ENCODE data around the gene OGN.

DNA sequence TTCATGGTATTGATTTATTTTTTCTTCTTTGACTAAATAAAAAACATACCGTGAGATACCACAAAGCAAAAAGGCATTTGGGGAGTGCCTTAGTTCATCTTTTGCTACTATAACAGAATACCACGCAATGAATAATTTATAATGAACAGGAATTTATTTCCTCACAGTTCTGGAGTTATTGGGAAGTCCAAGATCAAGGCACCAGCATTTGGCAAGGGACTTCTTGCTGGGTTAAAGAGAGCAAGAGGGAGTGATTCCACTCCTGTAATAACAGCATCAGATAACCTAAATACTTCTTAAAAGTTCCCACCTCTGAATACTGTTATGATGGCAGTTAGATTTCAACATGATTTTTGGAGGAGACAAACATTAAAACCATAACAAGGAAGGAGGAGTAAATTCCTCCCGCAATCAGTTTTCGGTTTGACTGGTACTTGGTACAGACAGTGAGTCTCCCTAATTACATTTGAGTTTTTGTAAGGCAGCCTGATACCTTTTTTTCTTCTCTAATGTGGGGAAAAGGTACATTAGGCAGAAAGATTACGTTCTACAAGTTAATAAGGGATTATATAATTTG, 28.7 kb upstream of the OGN start:
- TF ChIP-seq, protein P1, sequence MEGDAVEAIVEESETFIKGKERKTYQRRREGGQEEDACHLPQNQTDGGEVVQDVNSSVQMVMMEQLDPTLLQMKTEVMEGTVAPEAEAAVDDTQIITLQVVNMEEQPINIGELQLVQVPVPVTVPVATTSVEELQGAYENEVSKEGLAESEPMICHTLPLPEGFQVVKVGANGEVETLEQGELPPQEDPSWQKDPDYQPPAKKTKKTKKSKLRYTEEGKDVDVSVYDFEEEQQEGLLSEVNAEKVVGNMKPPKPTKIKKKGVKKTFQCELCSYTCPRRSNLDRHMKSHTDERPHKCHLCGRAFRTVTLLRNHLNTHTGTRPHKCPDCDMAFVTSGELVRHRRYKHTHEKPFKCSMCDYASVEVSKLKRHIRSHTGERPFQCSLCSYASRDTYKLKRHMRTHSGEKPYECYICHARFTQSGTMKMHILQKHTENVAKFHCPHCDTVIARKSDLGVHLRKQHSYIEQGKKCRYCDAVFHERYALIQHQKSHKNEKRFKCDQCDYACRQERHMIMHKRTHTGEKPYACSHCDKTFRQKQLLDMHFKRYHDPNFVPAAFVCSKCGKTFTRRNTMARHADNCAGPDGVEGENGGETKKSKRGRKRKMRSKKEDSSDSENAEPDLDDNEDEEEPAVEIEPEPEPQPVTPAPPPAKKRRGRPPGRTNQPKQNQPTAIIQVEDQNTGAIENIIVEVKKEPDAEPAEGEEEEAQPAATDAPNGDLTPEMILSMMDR (IDR thresholded peaks at IDR 0.05) = no peak
- TF ChIP-seq EZH2 (IDR thresholded peaks at IDR 0.05; ENCODE audit: borderline replicate concordance, insufficient read depth, low read depth, low read length, poor library complexity, severe bottlenecking) = no peak
